Nephron progenitor cell (in vitro differentiated cells): Measurements from ENCODE around the gene PCGF2.

Source experiments
- DNase-seq: peaks from one replicate; pipeline ENCODE4 v3.0.0; 2021
- H3K27ac Mint-ChIP-seq: 2 replicates; pipeline ENCODE4 v1.8.0; 2021; ENCODE audit warnings: mild to moderate bottlenecking, moderate library complexity, mixed read lengths
- H3K27me3 Mint-ChIP-seq: 2 replicates; pipeline ENCODE4 v1.8.0; 2021; ENCODE audit warnings: mild to moderate bottlenecking, low read depth, mixed read lengths; ENCODE audit not compliant: poor library complexity
- H3K36me3 Mint-ChIP-seq: 2 replicates; pipeline ENCODE4 v1.8.0; 2021; ENCODE audit warnings: low read depth, mixed read lengths
- H3K4me1 Mint-ChIP-seq: 2 replicates; pipeline ENCODE4 v1.8.0; 2021; ENCODE audit warnings: mixed read lengths
- H3K4me3 Mint-ChIP-seq: 2 replicates; pipeline ENCODE4 v1.8.0; 2021; ENCODE audit warnings: mild to moderate bottlenecking, moderate library complexity, mixed read lengths
- H3K9me3 Mint-ChIP-seq: 2 replicates; pipeline ENCODE4 v1.8.0; 2021; ENCODE audit warnings: mild to moderate bottlenecking, moderate library complexity, mixed read lengths
- TF ChIP-seq, protein P1 (sequence below): fragments of 200-600 bp; sonication (generic); IDR thresholded peaks from 2 replicates; pipeline ENCODE4 v1.5.0; 2021; ENCODE audit warnings: antibody characterized with exemption

The PCGF2 gene

DNA sequence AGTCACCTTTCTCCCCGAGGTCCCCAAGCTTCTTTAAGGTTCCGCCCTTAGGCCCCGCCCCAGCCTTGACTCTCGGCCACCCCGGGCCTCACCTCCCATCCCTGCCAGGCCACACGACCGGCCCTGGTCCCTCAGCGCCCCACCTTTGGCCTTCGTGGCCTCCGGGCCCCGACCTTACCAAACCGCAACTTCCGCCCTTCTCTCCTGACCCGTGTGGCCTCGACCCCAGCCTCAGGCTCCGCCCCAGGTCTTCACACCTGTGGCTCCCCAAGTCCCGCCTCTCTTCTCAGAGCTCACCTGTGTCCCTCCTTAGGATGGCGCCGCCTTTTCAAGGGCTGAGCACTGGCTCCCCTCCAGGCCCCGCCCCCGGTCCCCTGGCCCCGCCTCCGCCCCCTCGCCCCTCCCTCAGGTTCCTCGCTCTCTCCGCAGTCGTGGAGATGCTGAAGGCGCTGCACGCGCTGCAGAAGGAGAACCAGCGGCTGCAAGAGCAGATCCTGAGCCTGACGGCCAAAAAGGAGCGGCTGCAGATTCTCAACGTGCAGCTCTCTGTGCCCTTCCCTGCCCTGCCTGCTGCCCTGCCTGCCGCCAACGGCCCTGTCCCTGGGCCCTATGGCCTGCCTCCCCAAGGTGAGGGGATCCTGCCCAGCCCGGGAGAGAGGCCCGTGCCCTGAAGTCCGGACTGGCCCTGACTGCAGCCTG is 28.0 kb downstream of the PCGF2 start:
- H3K4me1 Mint-ChIP-seq: peaks cover 43% of the 10 kb centered on the region
- H3K27ac Mint-ChIP-seq: no peak overlapping the region
- H3K27me3 Mint-ChIP-seq: peaks cover 3% of the 10 kb centered on the region
- H3K36me3 Mint-ChIP-seq: peaks cover 32% of the 10 kb centered on the region
- TF ChIP-seq, protein P1, sequence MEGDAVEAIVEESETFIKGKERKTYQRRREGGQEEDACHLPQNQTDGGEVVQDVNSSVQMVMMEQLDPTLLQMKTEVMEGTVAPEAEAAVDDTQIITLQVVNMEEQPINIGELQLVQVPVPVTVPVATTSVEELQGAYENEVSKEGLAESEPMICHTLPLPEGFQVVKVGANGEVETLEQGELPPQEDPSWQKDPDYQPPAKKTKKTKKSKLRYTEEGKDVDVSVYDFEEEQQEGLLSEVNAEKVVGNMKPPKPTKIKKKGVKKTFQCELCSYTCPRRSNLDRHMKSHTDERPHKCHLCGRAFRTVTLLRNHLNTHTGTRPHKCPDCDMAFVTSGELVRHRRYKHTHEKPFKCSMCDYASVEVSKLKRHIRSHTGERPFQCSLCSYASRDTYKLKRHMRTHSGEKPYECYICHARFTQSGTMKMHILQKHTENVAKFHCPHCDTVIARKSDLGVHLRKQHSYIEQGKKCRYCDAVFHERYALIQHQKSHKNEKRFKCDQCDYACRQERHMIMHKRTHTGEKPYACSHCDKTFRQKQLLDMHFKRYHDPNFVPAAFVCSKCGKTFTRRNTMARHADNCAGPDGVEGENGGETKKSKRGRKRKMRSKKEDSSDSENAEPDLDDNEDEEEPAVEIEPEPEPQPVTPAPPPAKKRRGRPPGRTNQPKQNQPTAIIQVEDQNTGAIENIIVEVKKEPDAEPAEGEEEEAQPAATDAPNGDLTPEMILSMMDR: no peak
- peak overlapping the region; percentile 76 for H3K4me3 Mint-ChIP-seq
- DNase-seq: peak; percentile 59
- H3K9me3 Mint-ChIP-seq: no peaks in the 10 kb centered on the region

DNA sequence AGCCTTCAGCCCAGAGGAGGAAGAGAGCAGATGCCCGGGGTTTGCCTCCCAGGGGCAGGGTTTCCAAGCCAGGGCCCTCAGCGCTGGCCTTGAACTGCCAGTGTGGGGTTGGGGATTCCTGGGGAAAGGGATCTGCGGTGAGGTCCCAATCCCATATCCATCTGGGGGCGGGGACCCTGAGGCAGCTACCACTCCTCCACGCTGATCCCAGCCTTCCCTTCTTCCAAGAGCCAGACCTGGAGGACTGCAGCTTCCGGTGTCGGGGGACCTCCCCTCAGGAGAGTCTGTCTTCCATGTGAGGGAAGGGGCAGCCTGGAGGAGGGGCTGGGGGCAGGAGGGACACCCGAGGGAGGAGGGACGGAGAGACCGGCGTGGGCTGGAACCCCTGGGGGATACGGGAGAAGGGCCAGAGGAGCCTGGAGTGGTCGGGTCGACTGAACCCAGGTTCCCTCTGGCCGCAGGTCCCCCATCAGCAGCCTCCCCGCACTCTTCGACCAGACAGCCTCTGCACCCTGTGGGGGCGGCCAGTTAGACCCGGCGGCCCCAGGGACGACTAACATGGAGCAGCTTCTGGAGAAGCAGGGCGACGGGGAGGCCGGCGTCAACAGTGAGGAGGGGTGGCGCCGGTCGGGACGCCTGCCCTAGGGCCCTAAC is 28.7 kb downstream of the PCGF2 start:
- Mint-ChIP-seq H3K4me3 (peak overlapping the region; percentile 75), H3K9me3 (no peaks in the 10 kb centered on the region), H3K4me1 (peaks cover 43% of the 10 kb centered on the region), H3K27ac (peak overlapping the region; percentile 39), H3K36me3 (peaks cover 36% of the 10 kb centered on the region), H3K27me3 (peaks cover 3% of the 10 kb centered on the region)
- DNase-seq: peak; percentile 39
- TF ChIP-seq, protein P1: no peak

DNA sequence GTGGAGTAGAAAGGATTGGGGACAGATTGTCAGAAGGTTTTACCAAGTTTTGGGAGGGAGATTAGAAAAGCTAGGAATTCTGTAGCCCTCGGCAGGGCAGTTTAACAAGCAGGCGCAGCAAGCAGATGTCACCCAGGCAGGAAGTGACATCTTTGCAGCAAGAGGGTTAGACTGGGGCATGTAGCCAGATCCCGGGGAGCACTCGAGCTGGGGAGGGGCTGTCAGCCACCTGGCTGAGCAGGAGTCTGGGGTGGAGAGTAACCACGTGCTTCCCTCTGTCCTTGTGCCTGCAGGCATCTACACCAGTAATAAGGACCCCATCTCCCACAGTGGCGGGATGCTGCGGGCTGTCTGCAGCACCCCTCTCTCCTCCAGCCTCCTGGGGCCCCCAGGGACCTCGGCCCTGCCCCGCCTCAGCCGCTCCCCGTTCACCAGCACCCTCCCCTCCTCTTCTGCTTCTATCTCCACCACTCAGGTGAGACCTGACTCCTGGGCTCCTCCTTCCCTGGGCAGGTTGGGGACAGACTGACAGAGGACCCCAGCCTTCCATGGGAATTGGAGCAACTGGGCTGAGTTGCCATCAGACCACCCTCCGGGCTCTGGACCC is 30.9 kb downstream of the PCGF2 start:
- TF ChIP-seq, protein P1: no peak
- no peak overlapping the region for H3K27ac Mint-ChIP-seq
- peaks cover 3% of the 10 kb centered on the region for H3K27me3 Mint-ChIP-seq
- H3K4me1 Mint-ChIP-seq: peaks cover 45% of the 10 kb centered on the region
- H3K4me3 Mint-ChIP-seq: no peak overlapping the region
- H3K36me3 Mint-ChIP-seq: peaks cover 41% of the 10 kb centered on the region
- DNase-seq: no peak
- no peaks in the 10 kb centered on the region for H3K9me3 Mint-ChIP-seq

DNA sequence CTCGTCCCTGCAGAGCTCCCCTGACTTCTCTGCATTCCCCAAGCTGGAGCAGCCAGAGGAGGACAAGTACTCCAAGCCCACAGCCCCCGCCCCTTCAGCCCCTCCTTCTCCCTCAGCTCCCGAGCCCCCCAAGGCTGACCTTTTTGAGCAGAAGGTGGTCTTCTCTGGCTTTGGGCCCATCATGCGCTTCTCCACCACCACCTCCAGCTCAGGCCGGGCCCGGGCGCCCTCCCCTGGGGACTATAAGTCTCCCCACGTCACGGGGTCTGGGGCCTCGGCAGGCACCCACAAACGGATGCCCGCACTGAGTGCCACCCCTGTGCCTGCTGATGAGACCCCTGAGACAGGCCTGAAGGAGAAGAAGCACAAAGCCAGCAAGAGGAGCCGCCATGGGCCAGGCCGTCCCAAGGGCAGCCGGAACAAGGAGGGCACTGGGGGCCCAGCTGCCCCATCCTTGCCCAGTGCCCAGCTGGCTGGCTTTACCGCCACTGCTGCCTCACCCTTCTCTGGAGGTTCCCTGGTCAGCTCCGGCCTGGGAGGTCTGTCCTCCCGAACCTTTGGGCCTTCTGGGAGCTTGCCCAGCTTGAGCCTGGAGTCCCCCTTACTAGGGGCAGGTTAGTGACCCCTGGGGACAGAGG is 31.6 kb downstream of the PCGF2 start:
- TF ChIP-seq, protein P1: no peak
- Mint-ChIP-seq H3K27ac (no peak overlapping the region), H3K27me3 (peaks cover 3% of the 10 kb centered on the region), H3K9me3 (no peaks in the 10 kb centered on the region), H3K4me3 (no peak overlapping the region), H3K36me3 (peaks cover 41% of the 10 kb centered on the region), H3K4me1 (peaks cover 50% of the 10 kb centered on the region)
- DNase-seq: no peak

DNA sequence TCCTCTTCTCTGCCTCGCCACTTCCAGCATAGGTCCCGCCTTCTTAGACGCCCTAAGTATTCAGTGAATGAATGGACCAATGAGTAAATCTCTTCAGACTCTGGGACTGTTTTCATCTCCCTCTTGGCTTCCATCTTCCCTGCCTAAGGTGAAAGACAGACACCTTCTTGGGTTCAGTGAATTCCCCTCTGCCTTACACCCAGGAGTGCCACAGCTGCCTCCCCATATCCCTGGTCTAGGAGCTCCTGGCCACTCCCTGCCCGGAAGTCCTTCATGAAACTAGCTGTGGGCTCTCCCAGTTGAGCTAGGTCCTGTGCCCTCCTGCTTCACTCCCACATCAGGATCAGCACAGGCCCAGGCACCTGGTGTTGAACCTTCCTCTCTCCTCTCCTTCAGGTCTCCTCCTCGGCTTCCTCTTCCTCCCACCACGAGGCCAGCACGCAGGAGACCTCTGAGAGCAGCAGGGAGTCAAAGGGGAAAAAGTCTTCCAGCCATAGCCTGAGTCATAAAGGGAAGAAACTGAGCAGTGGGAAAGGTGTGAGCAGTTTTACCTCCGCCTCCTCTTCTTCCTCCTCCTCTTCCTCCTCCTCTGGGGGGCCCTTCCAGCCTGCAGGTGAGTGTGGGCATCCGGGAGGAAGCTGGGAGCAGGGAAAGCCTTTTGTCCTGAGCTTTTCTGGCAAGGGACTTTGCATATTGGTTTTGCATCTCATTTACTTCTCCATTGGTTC is 32.8 kb downstream of the PCGF2 start:
- TF ChIP-seq, protein P1: no peak
- Mint-ChIP-seq H3K27me3 (peaks cover 3% of the 10 kb centered on the region), H3K4me3 (no peak overlapping the region), H3K27ac (no peak overlapping the region), H3K9me3 (no peaks in the 10 kb centered on the region), H3K4me1 (peaks cover 50% of the 10 kb centered on the region), H3K36me3 (peaks cover 37% of the 10 kb centered on the region)
- DNase-seq: no peak
